Measurements from ENCODE around the gene TLE3. TPM values are rescaled to one million over a fixed set of nuclear protein-coding genes. Genes with fewer than 3 reads are reported as not detected.

Gene TLE3
- total and polyA plus RNA-seq, 2 of the 4 experiments (the other 2 are of a cell fraction), result 6.5 to 16.3 TPM

DNA sequence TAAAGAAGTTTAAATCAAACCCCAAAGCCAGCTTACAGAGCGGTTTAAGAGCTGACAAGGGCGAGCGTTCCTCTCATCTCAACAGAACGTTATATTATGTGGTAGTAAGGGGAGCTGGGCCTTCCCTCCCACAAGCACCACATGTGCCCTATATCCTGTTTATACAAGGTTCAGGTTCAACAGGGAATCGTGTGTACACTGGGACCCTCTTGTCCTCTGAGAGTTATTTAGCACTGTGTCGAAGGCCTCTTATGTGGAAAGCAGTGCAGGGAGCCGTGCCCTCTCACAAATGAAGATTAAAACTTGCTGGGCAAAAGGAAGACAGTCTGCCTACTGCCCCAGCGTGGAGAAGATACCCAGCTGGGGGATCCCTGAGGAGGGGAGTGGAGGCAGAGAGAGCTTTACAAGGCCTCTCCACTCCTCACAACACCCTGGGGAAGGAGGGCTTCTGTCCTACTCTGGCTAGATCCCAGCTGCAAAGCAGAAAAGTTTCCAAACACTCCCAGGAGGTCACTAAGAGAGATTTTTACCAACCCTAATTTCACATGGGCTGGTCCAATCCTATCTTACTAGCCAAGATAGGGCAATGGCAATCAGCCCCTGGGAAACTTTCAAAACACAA is 2.9 kb downstream of the TLE3 start (continued):
- TF ChIP-seq CEBPB (IDR thresholded peaks at IDR 0.05; ENCODE audit: low read depth, low read length) (no peak), RAD21 (IDR thresholded peaks at IDR 0.05; ENCODE audit: low read length) (no peak), MAFK (IDR thresholded peaks at IDR 0.05; ENCODE audit: low read depth, low read length) (no peak), RFX5 (IDR thresholded peaks at IDR 0.05; ENCODE audit: low read depth, low read length) (no peak), MXI1 (IDR thresholded peaks at IDR 0.05; ENCODE audit: borderline replicate concordance, low read depth, low read length) (no peak), POLR2A (IDR thresholded peaks at IDR 0.05; ENCODE audit: low read depth, low read length) (no peak)
- TF ChIP-seq, protein P1, sequence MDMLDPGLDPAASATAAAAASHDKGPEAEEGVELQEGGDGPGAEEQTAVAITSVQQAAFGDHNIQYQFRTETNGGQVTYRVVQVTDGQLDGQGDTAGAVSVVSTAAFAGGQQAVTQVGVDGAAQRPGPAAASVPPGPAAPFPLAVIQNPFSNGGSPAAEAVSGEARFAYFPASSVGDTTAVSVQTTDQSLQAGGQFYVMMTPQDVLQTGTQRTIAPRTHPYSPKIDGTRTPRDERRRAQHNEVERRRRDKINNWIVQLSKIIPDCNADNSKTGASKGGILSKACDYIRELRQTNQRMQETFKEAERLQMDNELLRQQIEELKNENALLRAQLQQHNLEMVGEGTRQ (IDR thresholded peaks at IDR 0.05; ENCODE audit: low read depth, low read length), result no peak; the same call in 1 of the 2 replicates
